C4-2B (cell line): Measurements from ENCODE around the gene CYGB.
"Not testable (repeated sequence)": the region's sequence is repeated elsewhere in the genome, so short reads cannot be mapped to it uniquely, and the experiment has no call there.

Experiments
- H3K27ac ChIP-seq: fragments of 450-650 bp; 2 replicates; pipeline ENCODE4 v1.5.1; 2017
- CTCF ChIP-seq: fragments of 450-650 bp; conservative IDR thresholded peaks from 2 replicates; pipeline ENCODE4 v1.5.1; 2017; ENCODE audit warnings: mild to moderate bottlenecking
- ZFX ChIP-seq: fragments of 450-650 bp; IDR thresholded peaks from 2 replicates; pipeline ENCODE4 v1.6.1; 2017

CYGB gene

GRCh38 chr17:76528156-76528527 lies 9.4 kb downstream of the CYGB start:
- TF ChIP-seq ZFX (no peak), CTCF (no peak)
- H3K27ac ChIP-seq, result no peak overlapping the region

GRCh38 chr17:76527430-76528111 lies 9.9 kb downstream of the CYGB start:
- TF ChIP-seq CTCF, result no peak
- no peak overlapping the region for H3K27ac ChIP-seq

GRCh38 chr17:76527016-76527415 lies 10.5 kb downstream of the CYGB start:
- not testable (repeated sequence) for H3K27ac ChIP-seq

GRCh38 chr17:76525513-76525833 lies 12.0 kb downstream of the CYGB start:
- peak overlapping the region; percentile 46 for H3K27ac ChIP-seq

GRCh38 chr17:76524598-76525512 lies 12.7 kb downstream of the CYGB start:
- TF ChIP-seq ZFX, result no peak
- no peak for TF ChIP-seq CTCF
- H3K27ac ChIP-seq, result peak overlapping the region; percentile 46

GRCh38 chr17:76523084-76524037 lies 14.1 kb downstream of the CYGB start:
- TF ChIP-seq ZFX (no peak), CTCF (peak; percentile 100)
- no peak overlapping the region for H3K27ac ChIP-seq

- not testable (repeated sequence) for H3K27ac ChIP-seq
These were observed 15.8 kb downstream of the CYGB start for GRCh38 chr17:76521683-76522082.

GRCh38 chr17:76521262-76521661 lies 16.2 kb downstream of the CYGB start:
- TF ChIP-seq ZFX (no peak), CTCF (no peak)

More at GRCh38 chr17:76521262-76521661, 16.2 kb downstream of the CYGB start:
- no peak overlapping the region for H3K27ac ChIP-seq
